Measurements from ENCODE around the gene PCDH9.

DNA sequence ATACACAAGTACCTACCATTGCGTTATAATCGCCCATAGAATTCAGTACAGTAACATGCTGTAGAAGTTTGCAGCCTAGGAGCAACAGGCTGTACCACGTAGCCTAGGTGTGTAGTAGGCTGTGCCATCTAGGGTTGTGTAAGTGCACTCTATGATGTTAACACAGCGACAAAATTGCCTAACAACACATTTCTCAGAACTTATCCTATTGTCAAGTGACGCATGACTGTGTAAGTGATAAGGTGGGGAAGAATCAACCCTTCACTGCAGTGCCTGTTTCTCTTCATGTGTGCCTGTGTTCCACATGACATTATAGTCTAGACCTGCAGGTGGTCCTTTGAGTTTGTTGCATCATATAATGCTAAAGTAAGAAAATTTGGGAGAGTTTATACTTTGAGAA lies 94.0 kb downstream of the PCDH9 start:
- TF ChIP-seq, protein P1, sequence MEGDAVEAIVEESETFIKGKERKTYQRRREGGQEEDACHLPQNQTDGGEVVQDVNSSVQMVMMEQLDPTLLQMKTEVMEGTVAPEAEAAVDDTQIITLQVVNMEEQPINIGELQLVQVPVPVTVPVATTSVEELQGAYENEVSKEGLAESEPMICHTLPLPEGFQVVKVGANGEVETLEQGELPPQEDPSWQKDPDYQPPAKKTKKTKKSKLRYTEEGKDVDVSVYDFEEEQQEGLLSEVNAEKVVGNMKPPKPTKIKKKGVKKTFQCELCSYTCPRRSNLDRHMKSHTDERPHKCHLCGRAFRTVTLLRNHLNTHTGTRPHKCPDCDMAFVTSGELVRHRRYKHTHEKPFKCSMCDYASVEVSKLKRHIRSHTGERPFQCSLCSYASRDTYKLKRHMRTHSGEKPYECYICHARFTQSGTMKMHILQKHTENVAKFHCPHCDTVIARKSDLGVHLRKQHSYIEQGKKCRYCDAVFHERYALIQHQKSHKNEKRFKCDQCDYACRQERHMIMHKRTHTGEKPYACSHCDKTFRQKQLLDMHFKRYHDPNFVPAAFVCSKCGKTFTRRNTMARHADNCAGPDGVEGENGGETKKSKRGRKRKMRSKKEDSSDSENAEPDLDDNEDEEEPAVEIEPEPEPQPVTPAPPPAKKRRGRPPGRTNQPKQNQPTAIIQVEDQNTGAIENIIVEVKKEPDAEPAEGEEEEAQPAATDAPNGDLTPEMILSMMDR (IDR thresholded peaks at IDR 0.05) = no peak
- TF ChIP-seq SIN3A (IDR thresholded peaks at IDR 0.05; ENCODE audit: borderline replicate concordance, insufficient read depth, low read depth, low read length) (no peak), POLR2AphosphoS5 (IDR thresholded peaks at IDR 0.05; ENCODE audit: low read depth, low read length) (no peak)
- TF ChIP-seq, protein P2, sequence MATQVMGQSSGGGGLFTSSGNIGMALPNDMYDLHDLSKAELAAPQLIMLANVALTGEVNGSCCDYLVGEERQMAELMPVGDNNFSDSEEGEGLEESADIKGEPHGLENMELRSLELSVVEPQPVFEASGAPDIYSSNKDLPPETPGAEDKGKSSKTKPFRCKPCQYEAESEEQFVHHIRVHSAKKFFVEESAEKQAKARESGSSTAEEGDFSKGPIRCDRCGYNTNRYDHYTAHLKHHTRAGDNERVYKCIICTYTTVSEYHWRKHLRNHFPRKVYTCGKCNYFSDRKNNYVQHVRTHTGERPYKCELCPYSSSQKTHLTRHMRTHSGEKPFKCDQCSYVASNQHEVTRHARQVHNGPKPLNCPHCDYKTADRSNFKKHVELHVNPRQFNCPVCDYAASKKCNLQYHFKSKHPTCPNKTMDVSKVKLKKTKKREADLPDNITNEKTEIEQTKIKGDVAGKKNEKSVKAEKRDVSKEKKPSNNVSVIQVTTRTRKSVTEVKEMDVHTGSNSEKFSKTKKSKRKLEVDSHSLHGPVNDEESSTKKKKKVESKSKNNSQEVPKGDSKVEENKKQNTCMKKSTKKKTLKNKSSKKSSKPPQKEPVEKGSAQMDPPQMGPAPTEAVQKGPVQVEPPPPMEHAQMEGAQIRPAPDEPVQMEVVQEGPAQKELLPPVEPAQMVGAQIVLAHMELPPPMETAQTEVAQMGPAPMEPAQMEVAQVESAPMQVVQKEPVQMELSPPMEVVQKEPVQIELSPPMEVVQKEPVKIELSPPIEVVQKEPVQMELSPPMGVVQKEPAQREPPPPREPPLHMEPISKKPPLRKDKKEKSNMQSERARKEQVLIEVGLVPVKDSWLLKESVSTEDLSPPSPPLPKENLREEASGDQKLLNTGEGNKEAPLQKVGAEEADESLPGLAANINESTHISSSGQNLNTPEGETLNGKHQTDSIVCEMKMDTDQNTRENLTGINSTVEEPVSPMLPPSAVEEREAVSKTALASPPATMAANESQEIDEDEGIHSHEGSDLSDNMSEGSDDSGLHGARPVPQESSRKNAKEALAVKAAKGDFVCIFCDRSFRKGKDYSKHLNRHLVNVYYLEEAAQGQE (IDR thresholded peaks at IDR 0.05; ENCODE audit: insufficient read depth in 1 of 2, low read depth in 2 of 2, low read length in 1 of 2) = no peak
